Cerebellar nuclear complex (tissue), 1 donor: ENCODE results near the gene PAK1.

Source experiments
- DNase-seq, 2 experiments: peaks; one replicate each; lab custom pipeline; 2025; lab: John Stamatoyannopoulos, UW

PAK1 gene

DNA sequence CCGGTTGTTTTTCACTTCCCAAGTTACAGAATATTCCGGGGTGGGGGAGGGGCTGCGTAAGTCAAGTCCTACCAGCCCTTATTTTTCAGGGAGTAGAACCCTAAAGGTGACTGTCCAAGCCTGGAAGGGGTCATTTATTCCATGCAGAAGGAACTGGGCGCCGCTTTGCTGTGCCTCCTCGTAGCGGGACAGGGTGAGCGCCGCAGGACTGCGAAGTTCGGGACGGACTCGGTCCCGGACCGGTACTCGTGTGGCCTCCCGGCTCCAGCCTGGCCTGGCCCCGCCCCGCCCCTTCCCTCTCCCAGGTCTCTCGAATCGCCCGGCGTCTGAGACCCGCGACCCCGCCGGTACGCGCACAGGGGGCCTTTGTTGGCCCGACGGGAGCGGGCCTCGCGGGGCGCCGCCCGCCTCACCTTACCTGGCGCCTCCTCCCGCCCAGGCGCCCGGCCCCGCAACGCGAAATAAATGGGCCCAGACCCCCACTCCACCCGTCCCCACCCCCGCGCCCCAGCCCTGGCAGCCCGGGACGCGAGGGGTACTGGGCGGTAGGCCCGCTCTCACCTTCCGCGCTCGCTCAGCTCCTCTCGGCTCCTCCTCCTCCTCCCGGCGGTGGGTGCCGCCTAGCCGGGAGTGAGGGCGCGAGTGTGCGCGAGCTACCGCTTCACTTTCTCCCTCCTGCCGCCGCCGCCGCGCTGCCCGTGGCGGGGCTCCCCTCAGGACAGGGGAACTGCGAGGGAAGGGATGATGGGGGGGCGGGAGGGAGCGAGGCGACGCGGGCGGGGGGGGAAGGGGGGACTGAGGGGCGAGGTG lies 698 bp downstream of the PAK1 start:
- no peak for DNase-seq

- DNase-seq, result no peak
Observed at GRCh38 chr11:77471558-77472193, 2.2 kb downstream of the PAK1 start.

- DNase-seq, result no peak
Observed at GRCh38 chr11:77470971-77471370, 2.9 kb downstream of the PAK1 start.

DNA sequence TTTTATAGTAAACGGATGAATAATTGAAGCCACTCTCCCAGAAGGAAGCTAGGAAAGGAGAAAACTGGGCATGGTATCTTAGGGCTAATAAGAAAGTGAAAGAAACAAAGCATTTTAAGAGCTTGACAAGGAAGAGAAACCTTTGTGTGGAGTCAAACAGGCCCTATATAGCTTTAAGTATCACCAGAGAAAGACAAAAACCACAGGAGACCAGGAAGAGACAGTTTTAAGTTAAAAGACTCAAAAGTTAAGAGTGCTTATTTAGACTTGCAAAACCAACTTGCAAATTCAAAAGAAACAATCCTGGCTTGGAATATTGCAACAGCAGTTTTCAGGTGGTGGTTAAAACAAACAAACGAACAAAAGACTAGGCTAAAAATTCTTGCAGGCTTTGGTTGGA lies 3.4 kb downstream of the PAK1 start:
- DNase-seq, result no peak

- DNase-seq, result no peak
Observed at GRCh38 chr11:77468527-77468926, 5.4 kb downstream of the PAK1 start.

DNA sequence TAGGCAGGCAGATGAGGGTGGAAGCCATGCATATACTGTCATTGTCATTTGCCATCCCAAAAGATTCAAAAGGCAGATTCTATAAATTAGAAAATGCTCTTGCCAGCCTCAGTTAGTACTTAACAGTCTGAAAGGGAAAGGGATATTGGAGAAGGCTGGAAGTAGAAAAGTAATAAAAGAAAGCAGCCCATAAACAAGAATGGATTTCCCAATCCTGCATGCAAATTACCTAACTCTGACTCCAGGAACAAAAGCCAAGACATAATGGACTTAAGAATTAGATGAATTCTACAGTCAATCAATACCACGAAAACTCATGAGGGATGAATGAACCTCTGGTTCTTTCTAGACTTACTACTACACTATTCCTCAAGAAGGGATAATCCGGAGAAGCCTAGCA lies 5.9 kb downstream of the PAK1 start:
- no peak for DNase-seq

GRCh38 chr11:77467233-77467632 lies 6.7 kb downstream of the PAK1 start:
- no peak for DNase-seq

- DNase-seq, result no peak
Observed at GRCh38 chr11:77457340-77457739, 16.6 kb downstream of the PAK1 start.

GRCh38 chr11:77455740-77456139 lies 18.2 kb downstream of the PAK1 start:
- DNase-seq, result no peak

- DNase-seq, result no peak
Observed at GRCh38 chr11:77454867-77455655, 18.8 kb downstream of the PAK1 start.

DNA sequence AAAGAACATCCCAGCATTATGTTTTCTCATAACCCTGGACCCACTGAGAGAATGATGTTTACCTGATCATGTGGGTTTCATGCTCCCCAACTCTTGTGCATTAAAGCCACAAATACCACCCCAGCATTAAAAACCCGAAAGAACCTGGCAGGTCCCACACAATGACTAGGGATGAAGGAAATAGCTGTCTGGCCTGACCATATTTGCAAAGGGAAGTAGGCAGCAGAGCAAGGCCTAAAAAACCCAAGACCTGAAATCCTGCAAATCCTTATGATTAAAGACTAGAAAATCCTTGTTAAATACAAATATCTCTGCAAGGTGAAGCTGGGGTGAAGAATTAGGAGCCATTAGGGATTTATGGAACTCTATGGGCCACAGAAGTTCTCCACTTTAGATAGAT lies 23.7 kb downstream of the PAK1 start:
- DNase-seq, result no peak

- no peak for DNase-seq
Observed at GRCh38 chr11:77449784-77450183, 24.1 kb downstream of the PAK1 start.

GRCh38 chr11:77449060-77449521 lies 24.8 kb downstream of the PAK1 start:
- no peak for DNase-seq

DNA sequence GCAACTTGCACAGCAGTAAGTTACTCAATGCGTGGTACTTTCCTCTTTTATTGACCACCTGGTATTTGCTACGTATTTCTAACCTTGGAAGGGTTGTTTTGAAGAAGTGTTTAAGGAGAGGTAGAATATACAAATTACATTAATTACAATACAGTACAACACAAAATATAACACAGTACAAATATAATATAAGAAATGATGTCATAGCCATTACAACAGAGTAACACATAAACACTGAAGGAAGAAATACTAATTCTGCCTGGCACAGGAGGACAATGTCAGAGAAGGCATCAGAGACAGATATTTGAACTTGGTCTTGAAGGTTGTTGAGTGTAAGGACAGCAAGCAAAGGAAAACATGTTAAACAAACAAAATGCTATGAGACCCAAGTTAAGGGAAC lies 25.6 kb downstream of the PAK1 start:
- no peak for DNase-seq

DNA sequence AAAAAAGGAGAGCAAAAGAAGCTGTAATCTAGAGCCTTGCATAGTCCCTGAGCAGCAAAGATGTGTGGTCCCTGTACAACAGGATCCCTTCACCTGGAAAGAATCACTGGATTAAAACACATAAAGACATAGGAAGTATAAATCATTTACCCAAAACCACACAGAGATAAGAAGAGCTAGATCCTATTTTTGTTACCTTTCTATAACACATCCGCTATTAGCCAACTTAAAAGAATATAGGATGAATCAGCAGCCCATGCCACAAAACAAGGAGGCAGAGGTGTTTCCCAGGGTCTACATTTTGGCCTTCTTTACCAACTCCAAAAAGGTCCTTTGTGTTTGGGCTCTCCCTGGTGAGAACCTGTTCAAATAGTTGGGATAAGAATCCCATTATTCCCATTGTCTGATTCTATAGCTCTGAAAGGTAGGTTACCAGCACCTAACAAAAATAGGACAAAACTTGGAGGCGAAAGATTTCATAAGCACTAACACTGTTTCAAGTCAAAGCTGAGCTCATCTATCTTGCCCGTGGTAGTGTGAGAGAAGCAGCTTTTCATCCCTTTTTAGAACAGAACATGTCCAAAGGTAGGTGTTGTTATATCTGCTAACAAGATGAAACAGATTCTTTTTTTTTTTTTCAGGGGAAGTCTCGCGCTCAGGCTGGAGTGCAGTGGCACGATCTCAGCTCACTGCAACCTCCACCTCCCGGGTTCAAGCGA lies 26.8 kb downstream of the PAK1 start:
- DNase-seq, result no peak

GRCh38 chr11:77444261-77444660 lies 29.6 kb downstream of the PAK1 start:
- DNase-seq, result no peak

DNA sequence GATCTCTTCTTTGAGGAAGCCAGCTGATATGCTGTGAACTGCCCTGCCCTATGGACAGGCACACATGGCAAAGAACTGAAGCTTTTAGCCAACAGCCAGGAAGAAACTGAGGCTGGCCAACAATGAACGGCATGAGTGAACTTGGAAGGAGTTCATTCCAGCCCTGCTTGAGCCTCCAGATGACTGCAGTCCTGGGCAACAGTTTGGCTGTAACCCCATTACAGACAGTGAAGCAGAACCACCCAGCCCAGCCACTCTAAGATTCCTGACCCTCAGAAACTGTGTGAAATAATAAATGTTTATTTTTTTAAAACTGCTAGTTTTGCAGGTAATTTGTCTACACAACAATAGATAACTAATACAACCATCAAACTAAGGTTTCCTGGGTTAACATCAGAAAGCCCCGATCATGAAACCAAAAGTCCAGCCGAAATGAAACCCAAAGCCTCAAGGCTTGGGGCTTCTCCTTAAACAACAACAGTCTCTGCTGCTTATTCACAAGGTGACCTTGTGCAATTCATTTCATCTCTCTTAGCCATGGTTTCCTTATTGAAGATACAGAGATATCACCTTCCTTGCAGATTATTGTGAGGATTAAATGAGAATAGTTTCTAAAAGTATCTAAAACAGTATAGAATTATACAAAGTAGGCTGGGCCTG lies 31.4 kb downstream of the PAK1 start:
- DNase-seq, result no peak

- no peak for DNase-seq
Observed at GRCh38 chr11:77441426-77441825, 32.5 kb downstream of the PAK1 start.

DNA sequence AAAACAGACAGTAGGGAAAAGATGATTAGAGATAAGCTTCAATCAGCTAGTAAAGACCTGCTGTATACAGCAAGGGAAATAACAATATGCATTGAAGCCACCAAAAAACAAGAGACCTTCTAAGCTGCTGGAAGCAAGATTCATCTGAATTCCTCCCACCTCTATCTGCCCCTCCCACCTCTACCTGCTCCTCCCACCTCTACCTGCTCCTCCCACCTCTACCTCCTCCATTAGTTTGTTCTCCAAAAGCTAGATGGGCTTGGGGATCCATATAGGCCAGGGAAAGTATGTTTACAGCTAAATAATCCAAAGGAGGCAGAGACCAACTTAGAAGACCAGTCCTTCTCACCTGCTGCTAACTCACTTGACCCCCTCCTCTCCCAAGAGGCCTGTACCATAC lies 33.2 kb downstream of the PAK1 start:
- no peak for DNase-seq

- DNase-seq, result no peak
Observed at GRCh38 chr11:77438487-77438886, 35.4 kb downstream of the PAK1 start.

GRCh38 chr11:77436969-77437368 lies 36.9 kb downstream of the PAK1 start:
- DNase-seq, result no peak

- no peak for DNase-seq
Observed at GRCh38 chr11:77436506-77436905, 37.4 kb downstream of the PAK1 start.
